Measurements from ENCODE around the gene ALDH1A3.

ALDH1A3 gene

DNA sequence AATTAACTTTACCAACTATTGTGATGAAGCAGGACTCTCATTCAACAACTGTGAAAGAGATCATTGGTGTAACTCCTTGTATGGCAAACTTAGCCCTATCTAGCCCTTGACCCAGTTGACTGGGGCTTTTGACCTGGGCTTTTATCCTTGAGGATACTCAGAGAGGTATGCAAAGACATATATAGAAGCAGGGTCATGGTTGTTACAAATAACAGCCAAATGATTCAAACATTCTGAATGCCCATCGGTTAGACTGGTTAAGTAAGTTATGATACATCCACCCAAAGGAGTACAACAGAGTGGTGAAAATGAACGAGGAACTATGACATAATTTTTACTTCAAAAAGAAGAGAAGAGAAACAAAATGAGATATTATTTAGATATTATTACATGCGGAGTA is 38.2 kb upstream of the ALDH1A3 start:
- Histone ChIP-seq H3K36me3 (ENCODE audit: control insufficient read depth in 2 of 2, insufficient read depth in 1 of 2, low read length in 2 of 2) (no peaks in the 10 kb centered on the region), H3K9me3 (ENCODE audit: control insufficient read depth, insufficient read depth, low read depth, low read length) (no peaks in the 10 kb centered on the region), H3K4me3 (ENCODE audit: low read depth, low read length) (no peak overlapping the region), H3K4me1 (ENCODE audit: control insufficient read depth, insufficient read depth, low read length) (no peaks in the 10 kb centered on the region), H3K27ac (ENCODE audit: extremely low read depth, low read depth, low read length) (no peak overlapping the region)
- TF ChIP-seq ZNF121 (tag by site-specific recombination; IDR thresholded peaks at IDR 0.05) (no peak), ZNF660 (tag by site-specific recombination; IDR thresholded peaks at IDR 0.05) (no peak), BCL11A (tag by site-specific recombination; IDR thresholded peaks at IDR 0.05; ENCODE audit: low read depth) (no peak), ZNF561 (tag by site-specific recombination; IDR thresholded peaks at IDR 0.05; ENCODE audit: borderline replicate concordance) (no peak), ZNF211 (tag by site-specific recombination; IDR thresholded peaks at IDR 0.05; ENCODE audit: low read depth) (no peak), KLF16 (tag by site-specific recombination; IDR thresholded peaks at IDR 0.05) (no peak), ZSCAN16 (tag by site-specific recombination; IDR thresholded peaks at IDR 0.05) (no peak), ZNF394 (tag by site-specific recombination; IDR thresholded peaks at IDR 0.05; ENCODE audit: borderline replicate concordance) (no peak)
- TF ChIP-seq, protein P1, sequence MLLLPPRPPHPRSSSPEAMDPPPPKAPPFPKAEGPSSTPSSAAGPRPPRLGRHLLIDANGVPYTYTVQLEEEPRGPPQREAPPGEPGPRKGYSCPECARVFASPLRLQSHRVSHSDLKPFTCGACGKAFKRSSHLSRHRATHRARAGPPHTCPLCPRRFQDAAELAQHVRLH (tag by site-specific recombination; IDR thresholded peaks at IDR 0.05): no peak
- POLR2A ChIA-PET: no interaction called here
- CTCF ChIA-PET: interaction anchor here (0.7 kb wide), 1 partner anchor 804 kb away, joined by 3 read pairs; no protein-coding TSS in a partner anchor

GRCh38 chr15:100842756-100843730 is 36.6 kb upstream of the ALDH1A3 start:
- CTCF ChIA-PET: interaction anchor here (1.2 to 1.6 kb wide), 2 partner anchors 30 to 172 kb away, joined by 3 to 5 read pairs; no protein-coding TSS in a partner anchor
- POLR2A ChIA-PET: no interaction called here
- H3K4me3 ChIP-seq (ENCODE audit: low read depth, low read length): no peak overlapping the region
- H3K4me1 ChIP-seq (ENCODE audit: control insufficient read depth, insufficient read depth, low read length): no peaks in the 10 kb centered on the region
- H3K36me3 ChIP-seq (ENCODE audit: control insufficient read depth in 2 of 2, insufficient read depth in 1 of 2, low read length in 2 of 2): no peaks in the 10 kb centered on the region
- H3K9me3 ChIP-seq (ENCODE audit: control insufficient read depth, insufficient read depth, low read depth, low read length): no peaks in the 10 kb centered on the region
- no peak overlapping the region for H3K27ac ChIP-seq (ENCODE audit: extremely low read depth, low read depth, low read length)
- no peak for TF ChIP-seq SP3 (tag by site-specific recombination; IDR thresholded peaks at IDR 0.05)
- no peak for TF ChIP-seq ZNF23 (tag by site-specific recombination; IDR thresholded peaks at IDR 0.05; ENCODE audit: borderline replicate concordance)
- TF ChIP-seq PRDM1 (tag by site-specific recombination; IDR thresholded peaks at IDR 0.05): no peak
- no peak for TF ChIP-seq ZNF529 (tag by site-specific recombination; IDR thresholded peaks at IDR 0.05; ENCODE audit: insufficient replicate concordance)
- no peak for TF ChIP-seq ZNF830 (tag by site-specific recombination; IDR thresholded peaks at IDR 0.05; ENCODE audit: low read depth)
- TF ChIP-seq WT1 (tag by site-specific recombination; IDR thresholded peaks at IDR 0.05): no peak
- TF ChIP-seq, protein P2, sequence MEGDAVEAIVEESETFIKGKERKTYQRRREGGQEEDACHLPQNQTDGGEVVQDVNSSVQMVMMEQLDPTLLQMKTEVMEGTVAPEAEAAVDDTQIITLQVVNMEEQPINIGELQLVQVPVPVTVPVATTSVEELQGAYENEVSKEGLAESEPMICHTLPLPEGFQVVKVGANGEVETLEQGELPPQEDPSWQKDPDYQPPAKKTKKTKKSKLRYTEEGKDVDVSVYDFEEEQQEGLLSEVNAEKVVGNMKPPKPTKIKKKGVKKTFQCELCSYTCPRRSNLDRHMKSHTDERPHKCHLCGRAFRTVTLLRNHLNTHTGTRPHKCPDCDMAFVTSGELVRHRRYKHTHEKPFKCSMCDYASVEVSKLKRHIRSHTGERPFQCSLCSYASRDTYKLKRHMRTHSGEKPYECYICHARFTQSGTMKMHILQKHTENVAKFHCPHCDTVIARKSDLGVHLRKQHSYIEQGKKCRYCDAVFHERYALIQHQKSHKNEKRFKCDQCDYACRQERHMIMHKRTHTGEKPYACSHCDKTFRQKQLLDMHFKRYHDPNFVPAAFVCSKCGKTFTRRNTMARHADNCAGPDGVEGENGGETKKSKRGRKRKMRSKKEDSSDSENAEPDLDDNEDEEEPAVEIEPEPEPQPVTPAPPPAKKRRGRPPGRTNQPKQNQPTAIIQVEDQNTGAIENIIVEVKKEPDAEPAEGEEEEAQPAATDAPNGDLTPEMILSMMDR (tag by site-specific recombination; IDR thresholded peaks at IDR 0.05): no peak
- no peak for TF ChIP-seq KLF17 (tag by site-specific recombination; IDR thresholded peaks at IDR 0.05)
- no peak for TF ChIP-seq ZNF677 (tag by site-specific recombination; IDR thresholded peaks at IDR 0.05)
- TF ChIP-seq ZNF132 (tag by site-specific recombination; IDR thresholded peaks at IDR 0.05; ENCODE audit: borderline replicate concordance): no peak
- TF ChIP-seq, protein P3, sequence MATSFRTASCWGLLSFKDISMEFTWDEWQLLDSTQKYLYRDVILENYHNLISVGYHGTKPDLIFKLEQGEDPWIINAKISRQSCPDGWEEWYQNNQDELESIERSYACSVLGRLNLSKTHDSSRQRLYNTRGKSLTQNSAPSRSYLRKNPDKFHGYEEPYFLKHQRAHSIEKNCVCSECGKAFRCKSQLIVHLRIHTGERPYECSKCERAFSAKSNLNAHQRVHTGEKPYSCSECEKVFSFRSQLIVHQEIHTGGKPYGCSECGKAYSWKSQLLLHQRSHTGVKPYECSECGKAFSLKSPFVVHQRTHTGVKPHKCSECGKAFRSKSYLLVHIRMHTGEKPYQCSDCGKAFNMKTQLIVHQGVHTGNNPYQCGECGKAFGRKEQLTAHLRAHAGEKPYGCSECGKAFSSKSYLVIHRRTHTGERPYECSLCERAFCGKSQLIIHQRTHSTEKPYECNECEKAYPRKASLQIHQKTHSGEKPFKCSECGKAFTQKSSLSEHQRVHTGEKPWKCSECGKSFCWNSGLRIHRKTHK (tag by site-specific recombination; IDR thresholded peaks at IDR 0.05): no peak
- TF ChIP-seq, protein P4, sequence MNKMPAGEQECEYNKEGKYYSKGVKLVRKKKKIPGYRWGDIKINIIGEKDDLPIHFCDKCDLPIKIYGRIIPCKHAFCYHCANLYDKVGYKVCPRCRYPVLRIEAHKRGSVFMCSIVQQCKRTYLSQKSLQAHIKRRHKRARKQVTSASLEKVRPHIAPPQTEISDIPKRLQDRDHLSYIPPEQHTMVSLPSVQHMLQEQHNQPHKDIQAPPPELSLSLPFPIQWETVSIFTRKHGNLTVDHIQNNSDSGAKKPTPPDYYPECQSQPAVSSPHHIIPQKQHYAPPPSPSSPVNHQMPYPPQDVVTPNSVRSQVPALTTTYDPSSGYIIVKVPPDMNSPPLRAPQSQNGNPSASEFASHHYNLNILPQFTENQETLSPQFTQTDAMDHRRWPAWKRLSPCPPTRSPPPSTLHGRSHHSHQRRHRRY (tag by site-specific recombination; IDR thresholded peaks at IDR 0.05): no peak
- no peak for TF ChIP-seq ZNF521 (tag by site-specific recombination; IDR thresholded peaks at IDR 0.05)
- no peak for TF ChIP-seq ZEB2 (tag by site-specific recombination; IDR thresholded peaks at IDR 0.05)
- TF ChIP-seq ZNF341 (tag by site-specific recombination; IDR thresholded peaks at IDR 0.05; ENCODE audit: low read depth): no peak
- TF ChIP-seq ZNF138 (tag by site-specific recombination; IDR thresholded peaks at IDR 0.05; ENCODE audit: borderline replicate concordance): no peak
- TF ChIP-seq, protein P5, sequence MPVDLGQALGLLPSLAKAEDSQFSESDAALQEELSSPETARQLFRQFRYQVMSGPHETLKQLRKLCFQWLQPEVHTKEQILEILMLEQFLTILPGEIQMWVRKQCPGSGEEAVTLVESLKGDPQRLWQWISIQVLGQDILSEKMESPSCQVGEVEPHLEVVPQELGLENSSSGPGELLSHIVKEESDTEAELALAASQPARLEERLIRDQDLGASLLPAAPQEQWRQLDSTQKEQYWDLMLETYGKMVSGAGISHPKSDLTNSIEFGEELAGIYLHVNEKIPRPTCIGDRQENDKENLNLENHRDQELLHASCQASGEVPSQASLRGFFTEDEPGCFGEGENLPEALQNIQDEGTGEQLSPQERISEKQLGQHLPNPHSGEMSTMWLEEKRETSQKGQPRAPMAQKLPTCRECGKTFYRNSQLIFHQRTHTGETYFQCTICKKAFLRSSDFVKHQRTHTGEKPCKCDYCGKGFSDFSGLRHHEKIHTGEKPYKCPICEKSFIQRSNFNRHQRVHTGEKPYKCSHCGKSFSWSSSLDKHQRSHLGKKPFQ (tag by site-specific recombination; IDR thresholded peaks at IDR 0.05): no peak
- TF ChIP-seq ZNF549 (tag by site-specific recombination; IDR thresholded peaks at IDR 0.05): no peak
